Hepatocyte (in vitro differentiated cells): ENCODE measurements around the gene AKT2. TPM values are rescaled to one million over a fixed set of nuclear protein-coding genes. Genes with fewer than 3 reads are reported as not detected.

Experiments
- DNase-seq: peaks from one replicate; pipeline ENCODE4 v3.0.0-alpha.2; 2016; ENCODE audit warnings: low spot score
- H2AFZ ChIP-seq: fragments of 200-600 bp; sonication (generic); 2 replicates; pipeline ENCODE4 v1.6.0; 2016; ENCODE audit warnings: antibody characterized with exemption, mild to moderate bottlenecking
- H3K27ac ChIP-seq: fragments of 200-600 bp; sonication (generic); 2 replicates; pipeline ENCODE4 v1.5.1; 2016; ENCODE audit warnings: mild to moderate bottlenecking
- H3K27me3 ChIP-seq: fragments of 200-600 bp; sonication (generic); 2 replicates; pipeline ENCODE4 v1.6.1; 2016
- H3K36me3 ChIP-seq: fragments of 200-600 bp; sonication (generic); replicated peaks from 2 replicates; pipeline ENCODE4 v1.5.1; 2016; ENCODE audit warnings: low read depth; ENCODE audit not compliant: insufficient read depth
- H3K4me1 ChIP-seq: fragments of 200-600 bp; sonication (generic); 2 replicates; pipeline ENCODE4 v1.5.1; 2016; ENCODE audit warnings: mild to moderate bottlenecking, moderate library complexity; ENCODE audit not compliant: insufficient read depth
- H3K4me2 ChIP-seq: fragments of 200-600 bp; sonication (generic); 2 replicates; pipeline ENCODE4 v1.6.0; 2016
- H3K4me3 ChIP-seq: fragments of 200-600 bp; sonication (generic); 2 replicates; pipeline ENCODE4 v1.5.1; 2016; ENCODE audit warnings: mild to moderate bottlenecking
- H3K79me2 ChIP-seq: fragments of 200-600 bp; sonication (generic); 2 replicates; pipeline ENCODE4 v1.6.0; 2017; ENCODE audit warnings: mild to moderate bottlenecking
- H3K9me2 ChIP-seq: fragments of 200-600 bp; sonication (generic); replicated peaks from 2 replicates; pipeline ENCODE4 v1.6.0; 2017; ENCODE audit warnings: mild to moderate bottlenecking; ENCODE audit not compliant: insufficient read depth
- H3K9me3 ChIP-seq: fragments of 200-600 bp; sonication (generic); 2 replicates; pipeline ENCODE4 v1.5.1; 2016; ENCODE audit warnings: low read depth, mild to moderate bottlenecking
- H4K20me1 ChIP-seq: fragments of 200-600 bp; sonication (generic); 2 replicates; pipeline ENCODE4 v1.6.0; 2016; ENCODE audit warnings: mild to moderate bottlenecking; ENCODE audit not compliant: insufficient read depth, poor library complexity, severe bottlenecking
- CTCF ChIP-seq: fragments of 200-600 bp; sonication (generic); IDR thresholded peaks from 2 replicates; pipeline ENCODE4 v1.5.1; 2016; ENCODE audit warnings: antibody characterized with exemption, mild to moderate bottlenecking; ENCODE audit not compliant: poor library complexity
- EZH2 ChIP-seq: fragments of 200-600 bp; sonication (generic); IDR thresholded peaks from 2 replicates; pipeline ENCODE4 v1.6.1; 2016; ENCODE audit warnings: antibody characterized with exemption, mild to moderate bottlenecking, borderline replicate concordance
- EZH2phosphoT487 ChIP-seq: fragments of 200-600 bp; sonication (generic); IDR thresholded peaks from one replicate; pipeline ENCODE4 v1.6.1; 2018; ENCODE audit warnings: antibody characterized with exemption, mild to moderate bottlenecking, low read depth, moderate library complexity; ENCODE audit not compliant: unreplicated experiment, severe bottlenecking
- WGBS: methylation state at CpG from one replicate; pipeline ENCODE4 v1.1.6; 2016; ENCODE audit warnings: low lambda C conversion rate; ENCODE audit errors: missing lambda C conversion rate; 5-methylcytosine and 5-hydroxymethylcytosine counted together
- polyA plus RNA-seq: library from polyadenylated mRNA; unstranded; fragments of >200 nt; fragmentation: Nextera tagmentation; extraction: Ambion mirVana; gene quantifications from 2 replicates; pipeline ENCODE4 v1.2.1, GENCODE V29; 2016
- total RNA-seq: library from RNA; depleted of rRNA; stranded (reverse); fragments of >200 nt; gene quantifications from 2 replicates; pipeline ENCODE4 v1.2.3, GENCODE V29; 2014

The AKT2 gene
- total and polyA plus RNA-seq, 2 experiments from 2014 or later, result 54.9 to 106 TPM

GRCh38 chr19:40245506-40246128 lies 39.5 kb downstream of the AKT2 start:
- no peak for DNase-seq
- peaks cover 6% of the 10 kb centered on the region for H4K20me1 ChIP-seq
- H3K36me3 ChIP-seq, result no peaks in the 10 kb centered on the region
- H3K4me3 ChIP-seq, result no peak overlapping the region
- no peak overlapping the region for H3K27ac ChIP-seq
- H3K4me1 ChIP-seq, result no peaks in the 10 kb centered on the region
- TF ChIP-seq EZH2phosphoT487 (no peak), CTCF (no peak), EZH2 (no peak)
- peaks cover 13% of the 10 kb centered on the region for H3K79me2 ChIP-seq
- no peaks in the 10 kb centered on the region for H3K9me3 ChIP-seq
- WGBS, result 96% methylated on average over 9 of the region's 9 CpGs
- no peak overlapping the region for H2AFZ ChIP-seq
- no peaks in the 10 kb centered on the region for H3K27me3 ChIP-seq
- no peak overlapping the region for H3K4me2 ChIP-seq
- H3K9me2 ChIP-seq, result no peaks in the 10 kb centered on the region

GRCh38 chr19:40244579-40245317 lies 40.4 kb downstream of the AKT2 start:
- no peak for DNase-seq
- no peak overlapping the region for H3K4me2 ChIP-seq
- H4K20me1 ChIP-seq, result peaks cover 3% of the 10 kb centered on the region
- no peaks in the 10 kb centered on the region for H3K9me2 ChIP-seq
- no peaks in the 10 kb centered on the region for H3K4me1 ChIP-seq
- H3K9me3 ChIP-seq, result no peaks in the 10 kb centered on the region
- TF ChIP-seq CTCF, result no peak
- no peak overlapping the region for H3K27ac ChIP-seq
- no peaks in the 10 kb centered on the region for H3K27me3 ChIP-seq
- H3K36me3 ChIP-seq, result no peaks in the 10 kb centered on the region
- no peak overlapping the region for H3K4me3 ChIP-seq
- H3K79me2 ChIP-seq, result peaks cover 11% of the 10 kb centered on the region
- 88% methylated on average over 12 of the region's 12 CpGs for WGBS
- no peak overlapping the region for H2AFZ ChIP-seq

- H3K79me2 ChIP-seq, result peaks cover 11% of the 10 kb centered on the region
- no peak for DNase-seq
- H3K4me2 ChIP-seq, result no peak overlapping the region
- no peaks in the 10 kb centered on the region for H3K4me1 ChIP-seq
- no peaks in the 10 kb centered on the region for H3K27me3 ChIP-seq
- no peaks in the 10 kb centered on the region for H3K9me3 ChIP-seq
- no peak overlapping the region for H2AFZ ChIP-seq
- TF ChIP-seq EZH2, result no peak
- no peak for TF ChIP-seq CTCF
- TF ChIP-seq EZH2phosphoT487, result no peak
- no peak overlapping the region for H3K4me3 ChIP-seq
- no peaks in the 10 kb centered on the region for H3K9me2 ChIP-seq
- 89% methylated on average over 2 of the region's 2 CpGs for WGBS
- no peaks in the 10 kb centered on the region for H4K20me1 ChIP-seq
- no peaks in the 10 kb centered on the region for H3K36me3 ChIP-seq
- H3K27ac ChIP-seq, result no peak overlapping the region
These were observed 42.0 kb downstream of the AKT2 start for GRCh38 chr19:40243181-40243580.
